ENCODE measurements around the gene MAP3K3.

Gene MAP3K3

GRCh38 chr17:63622574-63623390 lies 565 bp downstream of the MAP3K3 start:
- peak in 1 of 2 donors; percentile 10 for DNase-seq (ENCODE audit: low read depth in 2 of 2, low spot score in 1 of 2)

GRCh38 chr17:63623786-63624530 lies 1.7 kb downstream of the MAP3K3 start:
- DNase-seq (ENCODE audit: low read depth in 2 of 2, low spot score in 1 of 2): no peak

- no peak for DNase-seq (ENCODE audit: low read depth in 2 of 2, low spot score in 1 of 2)
These were observed 2.3 kb downstream of the MAP3K3 start for GRCh38 chr17:63624531-63624880.

- no peak for DNase-seq (ENCODE audit: low read depth in 2 of 2, low spot score in 1 of 2)
These were observed 4.4 kb downstream of the MAP3K3 start for GRCh38 chr17:63626551-63627180.

DNA sequence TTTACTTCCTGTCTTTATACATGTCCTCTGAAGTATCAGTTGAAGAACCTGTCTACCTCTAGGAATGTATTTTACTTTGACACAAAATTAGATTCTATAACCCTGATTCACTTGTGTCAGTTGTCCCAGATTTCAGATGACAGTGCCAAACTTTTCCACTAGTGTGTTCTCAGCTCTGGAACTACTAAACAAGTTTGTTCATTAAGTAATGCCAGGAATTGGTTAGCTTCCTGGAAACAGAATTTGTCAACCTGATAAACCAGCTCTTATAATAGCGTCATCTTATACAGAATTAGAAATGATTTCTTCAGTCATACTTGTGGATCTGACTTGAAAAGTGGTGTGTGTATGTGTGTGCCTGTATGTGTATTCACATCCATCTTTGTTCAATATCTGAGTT lies 7.4 kb downstream of the MAP3K3 start:
- DNase-seq (ENCODE audit: low read depth in 2 of 2, low spot score in 1 of 2): no peak

DNA sequence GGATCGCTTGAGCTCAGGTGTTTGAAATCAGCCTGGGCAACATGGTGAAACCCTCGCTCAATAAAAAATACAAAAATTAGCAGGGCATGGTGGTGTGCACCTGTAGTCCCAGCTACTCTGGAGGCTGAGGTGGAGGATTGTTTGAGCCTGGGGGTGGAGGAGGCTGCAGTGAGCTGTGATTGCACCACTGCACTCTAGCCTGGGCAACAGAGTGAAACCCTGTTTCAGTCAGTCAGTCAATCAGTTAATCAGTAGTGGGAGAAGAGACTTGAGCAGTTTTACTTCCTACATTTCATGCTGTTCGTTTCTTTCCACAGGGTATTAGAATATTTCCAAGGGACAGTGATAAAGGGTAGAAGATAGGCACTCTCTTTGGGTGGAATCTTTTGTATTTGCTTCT lies 8.8 kb downstream of the MAP3K3 start:
- no peak for DNase-seq (ENCODE audit: low read depth in 2 of 2, low spot score in 1 of 2)

DNA sequence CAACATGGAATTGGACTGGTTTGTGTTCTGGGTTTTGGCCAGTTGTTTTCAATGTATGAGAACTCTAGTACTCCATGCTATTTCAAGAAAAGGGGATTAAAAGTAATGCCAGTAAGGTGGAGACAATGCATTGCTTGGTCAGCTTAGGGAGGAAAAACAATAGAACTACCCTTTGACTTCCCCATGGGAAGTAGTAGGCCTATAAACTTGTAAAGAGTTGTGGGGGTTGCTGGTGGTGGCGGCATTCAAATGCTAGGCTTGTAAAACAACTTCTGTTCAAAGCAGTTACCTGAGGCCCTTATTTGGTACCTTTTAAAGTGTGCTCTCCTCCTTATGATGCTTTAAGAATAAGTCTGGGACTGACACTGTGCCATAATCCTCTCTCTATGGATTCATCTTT lies 9.4 kb downstream of the MAP3K3 start:
- no peak for DNase-seq (ENCODE audit: low read depth in 2 of 2, low spot score in 1 of 2)

DNA sequence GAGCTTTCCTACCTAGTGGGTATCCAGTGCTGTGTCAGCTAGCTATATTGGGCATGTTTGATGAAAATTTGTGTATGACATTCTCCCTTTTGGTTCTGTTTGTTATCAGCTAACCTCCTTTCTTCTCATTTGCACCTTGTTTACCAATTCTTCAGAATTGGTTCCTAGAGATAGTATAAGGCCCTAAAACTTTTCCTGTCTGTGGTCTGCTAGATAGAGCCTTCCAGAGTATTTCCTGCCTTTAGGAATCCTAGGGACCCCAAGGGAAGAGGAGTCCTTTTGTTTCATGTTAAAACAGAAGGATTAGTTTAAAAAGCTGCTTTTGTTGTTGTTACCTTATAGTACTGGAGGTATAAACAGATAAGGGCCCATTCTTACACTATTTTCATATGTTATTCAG lies 11.5 kb downstream of the MAP3K3 start:
- no peak for DNase-seq (ENCODE audit: low read depth in 2 of 2, low spot score in 1 of 2)

DNA sequence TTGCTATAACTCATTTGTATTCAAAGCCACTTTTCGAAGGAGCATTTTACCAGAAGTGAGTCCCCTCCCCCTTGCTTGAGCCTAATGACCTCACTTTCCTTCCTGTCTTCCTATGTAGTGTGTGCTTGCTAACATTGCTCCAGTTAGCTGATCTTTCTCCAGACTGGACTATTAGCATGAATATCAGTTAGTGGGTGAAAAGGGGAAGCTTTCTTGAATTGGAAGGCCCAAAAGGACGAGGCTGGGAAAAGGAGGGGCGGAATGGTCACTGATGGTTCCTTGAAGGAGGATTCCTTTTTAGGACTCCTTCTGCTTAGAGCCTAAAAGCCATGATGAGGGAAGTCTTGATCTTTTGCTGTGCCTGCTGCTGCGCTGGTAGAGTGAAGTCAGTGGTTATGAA lies 11.9 kb downstream of the MAP3K3 start:
- DNase-seq (ENCODE audit: low read depth in 2 of 2, low spot score in 1 of 2): no peak

- no peak for DNase-seq (ENCODE audit: low read depth in 2 of 2, low spot score in 1 of 2)
These were observed 12.6 kb downstream of the MAP3K3 start for GRCh38 chr17:63634816-63635215.

DNA sequence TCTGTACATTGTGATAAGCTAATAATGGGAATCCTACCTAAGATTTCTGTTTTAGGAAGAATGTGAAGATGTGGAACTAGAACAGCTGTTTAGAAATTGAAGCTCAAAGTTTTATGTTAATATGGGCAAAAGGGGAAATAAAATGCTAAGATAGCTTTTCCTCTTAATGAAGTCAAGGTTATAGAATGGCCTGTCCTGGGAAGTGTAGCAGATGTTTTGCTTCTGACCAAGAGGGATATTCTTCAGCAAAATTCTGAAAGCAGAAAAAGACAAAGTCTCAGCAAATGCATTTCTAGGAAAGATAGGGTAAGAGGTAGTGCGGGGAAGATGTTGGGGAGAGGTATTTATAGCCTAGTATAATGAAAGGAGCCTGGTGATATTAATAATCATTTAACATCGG lies 13.1 kb downstream of the MAP3K3 start:
- no peak for DNase-seq (ENCODE audit: low read depth in 2 of 2, low spot score in 1 of 2)

DNA sequence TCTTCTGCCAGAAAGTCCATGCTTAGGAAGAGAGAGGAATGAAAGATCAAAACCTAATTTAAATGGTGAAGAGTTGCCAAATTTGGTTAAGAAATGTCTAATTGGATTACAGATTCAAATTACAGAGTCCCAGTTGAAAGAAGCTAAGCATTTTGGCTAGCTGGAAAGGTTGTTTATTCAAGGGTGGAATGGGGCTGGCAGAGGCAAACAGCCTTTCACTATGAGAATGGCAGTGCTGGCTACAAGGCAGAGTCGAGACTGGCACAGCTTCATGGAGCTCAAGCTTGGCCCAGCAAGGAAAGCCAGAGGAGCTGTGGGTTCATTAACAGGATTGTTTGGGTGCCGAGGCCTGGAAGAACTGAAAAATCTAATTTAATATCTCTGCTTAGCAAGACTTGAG lies 13.6 kb downstream of the MAP3K3 start:
- no peak for DNase-seq (ENCODE audit: low read depth in 2 of 2, low spot score in 1 of 2)

GRCh38 chr17:63639125-63639524 lies 16.9 kb downstream of the MAP3K3 start:
- no peak for DNase-seq (ENCODE audit: low read depth in 2 of 2, low spot score in 1 of 2)

GRCh38 chr17:63640038-63640437 lies 17.8 kb downstream of the MAP3K3 start:
- DNase-seq (ENCODE audit: low read depth in 2 of 2, low spot score in 1 of 2): no peak

DNA sequence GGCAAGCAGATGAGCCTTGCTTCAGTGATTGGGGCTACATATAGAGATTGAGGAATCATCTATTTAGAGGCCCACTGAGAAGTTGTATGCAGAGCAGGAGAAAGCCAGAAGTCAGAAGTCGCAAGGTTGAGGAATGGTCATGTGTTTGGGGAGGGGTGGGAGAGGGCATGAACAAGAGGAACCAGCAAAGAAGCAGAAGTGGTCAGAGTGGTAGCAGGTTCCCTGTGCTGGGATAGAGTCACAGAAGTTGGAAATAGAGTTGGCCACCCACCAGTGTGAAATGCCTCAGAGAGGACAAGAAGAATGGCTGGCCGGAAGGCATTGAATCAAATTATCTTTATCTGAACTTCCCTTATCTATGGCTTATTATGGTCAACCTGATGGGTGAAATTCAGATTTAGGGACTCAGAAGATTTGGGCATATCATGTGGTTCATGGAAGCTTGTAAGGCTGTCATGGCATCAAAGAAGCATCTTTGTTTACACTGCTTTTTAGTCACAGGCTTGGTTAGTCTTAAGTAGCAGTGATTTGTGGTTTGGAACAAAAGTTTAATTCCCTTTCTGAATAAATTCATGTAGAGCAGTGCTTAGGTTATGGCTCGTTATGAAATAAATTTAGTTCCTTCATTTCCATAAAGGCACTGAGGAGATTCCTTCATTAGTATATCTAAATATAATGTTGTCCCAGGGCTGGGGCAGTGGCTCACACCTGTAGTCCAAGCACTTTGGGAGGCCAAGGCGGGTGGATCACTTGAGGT lies 19.7 kb downstream of the MAP3K3 start:
- DNase-seq (ENCODE audit: low read depth in 2 of 2, low spot score in 1 of 2): no peak

DNA sequence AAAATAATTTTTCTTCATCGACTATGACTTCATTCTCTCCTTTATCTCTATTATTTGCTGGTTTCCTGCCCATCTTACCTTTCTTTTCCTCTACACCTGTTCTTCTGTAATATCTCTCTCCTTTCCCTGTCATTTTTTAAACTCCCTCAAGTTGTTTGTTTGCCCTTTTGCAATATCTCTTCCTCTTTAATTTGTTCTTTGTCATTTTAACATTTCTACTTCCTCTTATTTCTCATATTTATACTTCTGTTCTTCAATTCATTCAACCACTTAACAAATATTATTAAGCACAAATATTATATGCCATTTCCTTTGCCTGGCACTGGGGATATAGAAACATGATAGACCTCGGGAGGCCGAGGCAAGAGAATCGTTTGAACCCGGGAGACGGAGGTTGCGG lies 22.6 kb downstream of the MAP3K3 start:
- no peak for DNase-seq (ENCODE audit: low read depth in 2 of 2, low spot score in 1 of 2)

- DNase-seq (ENCODE audit: low read depth in 2 of 2, low spot score in 1 of 2): no peak
These were observed 23.7 kb downstream of the MAP3K3 start for GRCh38 chr17:63645775-63646487.

GRCh38 chr17:63646488-63646806 lies 24.2 kb downstream of the MAP3K3 start:
- DNase-seq (ENCODE audit: low read depth in 2 of 2, low spot score in 1 of 2): no peak

GRCh38 chr17:63647065-63647725 lies 25.0 kb downstream of the MAP3K3 start:
- DNase-seq (ENCODE audit: low read depth in 2 of 2, low spot score in 1 of 2): no peak

- no peak for DNase-seq (ENCODE audit: low read depth in 2 of 2, low spot score in 1 of 2)
These were observed 25.7 kb downstream of the MAP3K3 start for GRCh38 chr17:63647936-63648335.

- no peak for DNase-seq (ENCODE audit: low read depth in 2 of 2, low spot score in 1 of 2)
These were observed 27.6 kb downstream of the MAP3K3 start for GRCh38 chr17:63649813-63650212.
